ENCODE results near the gene CD2.
"Not testable (repeated sequence)": the region's sequence is repeated elsewhere in the genome, so short reads cannot be mapped to it uniquely, and the experiment has no call there.

The CD2 gene

GRCh38 chr1:116733476-116734365 is 20.5 kb upstream of the CD2 start:
- DNase-seq: no peak

GRCh38 chr1:116735246-116735645 is 19.0 kb upstream of the CD2 start:
- no peak for DNase-seq

GRCh38 chr1:116737020-116737854 is 17.0 kb upstream of the CD2 start:
- DNase-seq: peak; percentile 80

- peak; percentile 65 for DNase-seq
Measured at GRCh38 chr1:116737855-116738321, 16.3 kb upstream of the CD2 start.

- peak; percentile 77 for DNase-seq
Measured at GRCh38 chr1:116738673-116739370, 15.4 kb upstream of the CD2 start.

GRCh38 chr1:116739371-116740012 is 14.7 kb upstream of the CD2 start:
- DNase-seq: no peak

- DNase-seq: no peak
Measured at GRCh38 chr1:116740296-116740695, 13.9 kb upstream of the CD2 start.

GRCh38 chr1:116740746-116741145 is 13.5 kb upstream of the CD2 start:
- DNase-seq: no peak

GRCh38 chr1:116741836-116742565 is 12.2 kb upstream of the CD2 start:
- no peak for DNase-seq

- DNase-seq: no peak
Measured at GRCh38 chr1:116743535-116743934, 10.7 kb upstream of the CD2 start.

- no peak for DNase-seq
Measured at GRCh38 chr1:116748272-116748671, 6.0 kb upstream of the CD2 start.

GRCh38 chr1:116751146-116751545 is 3.1 kb upstream of the CD2 start:
- DNase-seq: no peak

GRCh38 chr1:116751621-116752020 is 2.6 kb upstream of the CD2 start:
- DNase-seq: no peak

GRCh38 chr1:116753312-116753711 is 918 bp upstream of the CD2 start:
- no peak for DNase-seq

GRCh38 chr1:116755066-116755465 is 836 bp downstream of the CD2 start:
- DNase-seq: no peak

GRCh38 chr1:116755681-116756080 is 1.5 kb downstream of the CD2 start:
- no peak for DNase-seq

- not testable (repeated sequence) for DNase-seq
Measured at GRCh38 chr1:116756092-116756491, 1.9 kb downstream of the CD2 start.

GRCh38 chr1:116758456-116758815 is 4.2 kb downstream of the CD2 start:
- not testable (repeated sequence) for DNase-seq

GRCh38 chr1:116759636-116760035 is 5.4 kb downstream of the CD2 start:
- no peak for DNase-seq

GRCh38 chr1:116760487-116760886 is 6.3 kb downstream of the CD2 start:
- DNase-seq: no peak

- no peak for DNase-seq
Measured at GRCh38 chr1:116760996-116761665, 6.9 kb downstream of the CD2 start.

All from stimulated activated CD4-positive, alpha-beta T cell treated with anti-CD3 and anti-CD28 coated beads, Interleukin-1b, Interleukin-23, amount 100 ng/mL, for 48 hours (primary cell).